ENCODE results near the gene NBPF4.
"Not testable (repeated sequence)": the region's sequence is repeated elsewhere in the genome, so short reads cannot be mapped to it uniquely, and the experiment has no call there.

NBPF4 gene, protein sequence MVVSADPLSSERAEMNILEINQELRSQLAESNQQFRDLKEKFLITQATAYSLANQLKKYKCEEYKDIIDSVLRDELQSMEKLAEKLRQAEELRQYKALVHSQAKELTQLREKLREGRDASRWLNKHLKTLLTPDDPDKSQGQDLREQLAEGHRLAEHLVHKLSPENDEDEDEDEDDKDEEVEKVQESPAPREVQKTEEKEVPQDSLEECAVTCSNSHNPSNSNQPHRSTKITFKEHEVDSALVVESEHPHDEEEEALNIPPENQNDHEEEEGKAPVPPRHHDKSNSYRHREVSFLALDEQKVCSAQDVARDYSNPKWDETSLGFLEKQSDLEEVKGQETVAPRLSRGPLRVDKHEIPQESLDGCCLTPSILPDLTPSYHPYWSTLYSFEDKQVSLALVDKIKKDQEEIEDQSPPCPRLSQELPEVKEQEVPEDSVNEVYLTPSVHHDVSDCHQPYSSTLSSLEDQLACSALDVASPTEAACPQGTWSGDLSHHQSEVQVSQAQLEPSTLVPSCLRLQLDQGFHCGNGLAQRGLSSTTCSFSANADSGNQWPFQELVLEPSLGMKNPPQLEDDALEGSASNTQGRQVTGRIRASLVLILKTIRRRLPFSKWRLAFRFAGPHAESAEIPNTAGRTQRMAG

DNA sequence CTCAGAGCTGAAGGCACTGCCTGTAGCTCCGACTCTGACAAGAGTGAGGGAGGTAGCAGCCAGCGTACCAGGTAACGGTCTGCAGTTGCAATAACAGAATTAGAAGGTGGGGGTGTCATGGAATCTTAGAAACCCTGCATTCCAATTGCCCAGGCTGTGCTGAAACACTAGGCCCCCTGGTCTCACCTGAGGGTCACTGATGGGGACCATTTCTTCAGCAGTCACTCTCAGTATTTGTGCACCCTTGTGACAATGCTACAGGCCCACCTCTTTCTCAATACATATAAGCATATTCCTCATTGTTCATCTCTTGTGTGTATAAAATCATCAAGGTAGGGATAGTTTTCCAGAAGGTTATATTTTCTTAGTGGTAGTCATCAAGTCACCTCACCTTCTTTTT is at the start of gene NBPF4:
Gene NBPF4 (minus strand): TSS at position 101 of the 400 bp plus-strand sequence. CDS start 315 bp downstream, outside the sequence.
- H3K36me3 ChIP-seq (replicated peaks); H3K27ac ChIP-seq; DNase-seq; in situ Hi-C loops (cut with HindIII; ENCODE audit: low pct_ligation_motif_present, low sequenced_read_pairs); H3K4me3 ChIP-seq (ENCODE audit: low read depth, low read length); H3K27me3 ChIP-seq (replicated peaks): not testable (repeated sequence)

DNA sequence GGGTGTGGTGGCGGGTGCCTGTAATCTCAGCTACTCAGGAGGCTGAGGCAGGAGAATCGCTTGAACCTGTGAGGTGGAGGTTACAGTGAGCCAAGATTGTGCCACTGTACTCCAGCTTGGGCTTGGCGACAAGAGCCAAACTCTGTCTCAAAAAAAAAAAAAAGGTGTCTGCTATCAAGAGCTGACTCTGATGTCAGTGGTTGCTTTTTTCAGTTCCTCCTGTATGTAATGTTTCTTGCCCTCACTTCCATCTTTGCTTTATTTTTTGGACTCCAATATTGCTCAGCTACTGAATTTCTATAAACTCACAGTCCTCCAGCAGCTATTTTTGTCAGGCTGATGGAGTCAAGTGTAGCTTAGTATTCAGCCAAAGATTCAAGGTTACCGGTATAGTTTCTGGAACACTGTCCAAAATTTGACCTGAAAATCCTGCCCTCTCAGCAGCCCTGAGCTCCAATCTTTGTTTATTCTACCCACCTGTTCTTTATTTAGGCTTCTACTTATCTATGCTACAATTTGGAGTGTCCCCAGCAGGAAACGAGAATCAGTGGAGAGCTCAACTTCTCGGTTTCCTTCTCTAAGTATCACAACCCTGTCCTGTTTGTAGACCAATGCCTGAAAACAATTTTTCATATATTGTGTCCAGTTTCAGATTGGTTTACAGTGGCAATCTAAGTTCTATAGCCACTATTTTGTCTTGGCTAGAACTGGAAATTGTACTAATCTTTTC is 38.8 kb upstream of the NBPF4 start:
- H3K27ac ChIP-seq; H3K36me3 ChIP-seq (replicated peaks); H3K27me3 ChIP-seq (replicated peaks); in situ Hi-C loops (cut with HindIII; ENCODE audit: low pct_ligation_motif_present, low sequenced_read_pairs); DNase-seq; H3K4me3 ChIP-seq (ENCODE audit: low read depth, low read length): not testable (repeated sequence)

DNA sequence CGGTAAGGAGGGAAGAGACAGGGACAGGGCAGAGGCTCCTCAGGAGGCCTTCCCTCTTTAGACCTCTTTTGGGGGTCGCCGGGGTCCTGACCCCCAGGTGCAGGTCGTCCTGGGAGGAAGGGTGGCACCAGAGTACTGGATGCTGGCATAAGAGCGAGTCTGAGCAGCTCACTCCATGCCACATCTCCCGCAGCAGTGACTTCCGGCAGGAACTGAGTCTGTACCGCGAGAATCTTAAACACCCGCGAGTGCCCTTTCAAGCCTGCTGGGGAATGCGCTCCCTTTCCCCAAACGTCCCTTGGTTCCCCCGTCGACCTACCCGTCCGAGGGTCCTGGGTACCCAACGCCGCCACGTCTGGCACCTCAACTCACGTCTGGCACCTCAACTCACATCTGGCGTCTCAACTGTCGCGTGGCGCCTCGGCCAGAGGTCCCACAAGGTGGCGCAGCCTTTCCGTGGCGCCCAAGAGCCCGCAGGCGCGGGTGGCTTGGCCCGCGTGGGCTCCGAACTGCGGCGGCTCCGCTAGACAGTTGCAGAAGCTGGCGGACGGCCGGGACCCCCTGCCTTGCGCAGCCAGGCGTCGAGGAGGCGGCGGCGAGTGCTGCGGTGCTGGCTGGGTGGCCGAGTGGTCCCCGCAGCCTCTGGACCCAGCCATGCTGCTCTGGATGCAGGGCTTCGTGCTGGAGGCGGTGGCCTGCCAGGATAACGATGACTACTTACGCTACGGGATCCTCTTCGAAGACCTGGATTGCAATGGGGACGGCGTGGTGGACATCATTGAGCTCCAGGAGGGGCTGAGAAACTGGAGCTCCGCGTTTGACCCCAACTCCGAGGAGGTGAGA is 28.8 kb upstream of the NBPF4 start:
- H3K36me3 ChIP-seq (replicated peaks); H3K4me3 ChIP-seq (ENCODE audit: low read depth, low read length); in situ Hi-C loops (cut with HindIII; ENCODE audit: low pct_ligation_motif_present, low sequenced_read_pairs); DNase-seq; H3K27me3 ChIP-seq (replicated peaks); H3K27ac ChIP-seq: not testable (repeated sequence)

DNA sequence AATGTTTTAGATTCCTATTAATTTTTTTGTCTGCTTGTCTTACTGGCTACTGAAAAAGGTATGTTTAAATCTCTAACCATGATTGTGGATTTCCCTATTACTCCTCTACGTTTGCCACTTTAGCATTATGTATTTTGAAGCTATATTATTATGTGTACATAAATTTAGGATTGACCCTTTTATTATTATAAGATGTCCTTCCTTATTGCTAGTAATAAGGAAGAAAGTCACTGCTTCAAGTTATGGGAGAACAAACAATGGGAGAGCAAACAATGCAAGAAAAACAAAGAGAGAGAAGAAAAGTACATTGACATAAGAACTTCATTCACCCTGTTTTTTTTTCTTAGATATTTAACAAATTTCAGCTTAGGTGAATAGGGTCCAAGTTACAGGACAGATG is 23.2 kb upstream of the NBPF4 start:
- in situ Hi-C loops (cut with HindIII; ENCODE audit: low pct_ligation_motif_present, low sequenced_read_pairs); DNase-seq; H3K4me3 ChIP-seq (ENCODE audit: low read depth, low read length); H3K27ac ChIP-seq; H3K36me3 ChIP-seq (replicated peaks); H3K27me3 ChIP-seq (replicated peaks): not testable (repeated sequence)

DNA sequence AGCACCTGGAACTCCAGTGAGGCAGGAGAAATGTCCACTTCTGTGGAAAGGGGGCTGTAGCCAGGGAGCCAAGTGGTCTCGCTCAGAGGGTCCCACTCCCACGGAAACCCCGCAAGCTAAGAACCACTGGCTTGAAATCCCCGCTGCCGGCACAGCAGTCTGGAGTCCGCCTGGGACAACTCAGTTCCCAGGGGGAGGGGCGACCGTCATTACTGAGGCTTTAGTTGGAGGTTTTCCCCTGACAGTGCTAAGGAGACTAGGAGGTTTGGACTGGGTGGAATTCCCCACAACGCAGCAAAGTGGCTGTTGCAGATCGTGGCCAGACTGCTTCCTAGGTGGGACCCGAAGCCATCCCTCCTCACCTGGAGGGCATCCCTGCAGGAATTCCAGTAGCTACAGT is 18.1 kb upstream of the NBPF4 start:
- H3K36me3 ChIP-seq (replicated peaks); in situ Hi-C loops (cut with HindIII; ENCODE audit: low pct_ligation_motif_present, low sequenced_read_pairs); H3K27ac ChIP-seq; H3K27me3 ChIP-seq (replicated peaks); DNase-seq; H3K4me3 ChIP-seq (ENCODE audit: low read depth, low read length): not testable (repeated sequence)

DNA sequence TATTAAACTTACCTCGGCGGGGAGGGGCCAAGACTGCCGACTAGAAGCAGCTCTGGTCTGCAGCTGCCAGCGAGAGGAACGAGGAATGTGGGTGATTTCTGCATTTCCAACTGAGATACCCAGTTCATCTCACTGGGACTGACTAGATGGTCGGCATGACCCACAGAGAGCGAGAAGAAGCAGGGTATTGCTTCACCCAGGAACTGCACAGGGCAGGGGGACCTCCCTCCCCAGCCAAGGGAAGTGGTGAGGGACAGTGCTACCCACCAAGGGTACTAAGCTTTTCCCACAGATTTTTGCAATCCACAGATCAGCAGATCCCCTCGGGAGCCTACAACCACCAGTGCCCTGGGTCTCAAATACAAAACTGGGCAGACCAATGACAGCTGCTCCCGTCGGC is 17.6 kb upstream of the NBPF4 start:
- in situ Hi-C loops (cut with HindIII; ENCODE audit: low pct_ligation_motif_present, low sequenced_read_pairs); H3K36me3 ChIP-seq (replicated peaks); H3K27ac ChIP-seq; H3K4me3 ChIP-seq (ENCODE audit: low read depth, low read length); H3K27me3 ChIP-seq (replicated peaks); DNase-seq: not testable (repeated sequence)

DNA sequence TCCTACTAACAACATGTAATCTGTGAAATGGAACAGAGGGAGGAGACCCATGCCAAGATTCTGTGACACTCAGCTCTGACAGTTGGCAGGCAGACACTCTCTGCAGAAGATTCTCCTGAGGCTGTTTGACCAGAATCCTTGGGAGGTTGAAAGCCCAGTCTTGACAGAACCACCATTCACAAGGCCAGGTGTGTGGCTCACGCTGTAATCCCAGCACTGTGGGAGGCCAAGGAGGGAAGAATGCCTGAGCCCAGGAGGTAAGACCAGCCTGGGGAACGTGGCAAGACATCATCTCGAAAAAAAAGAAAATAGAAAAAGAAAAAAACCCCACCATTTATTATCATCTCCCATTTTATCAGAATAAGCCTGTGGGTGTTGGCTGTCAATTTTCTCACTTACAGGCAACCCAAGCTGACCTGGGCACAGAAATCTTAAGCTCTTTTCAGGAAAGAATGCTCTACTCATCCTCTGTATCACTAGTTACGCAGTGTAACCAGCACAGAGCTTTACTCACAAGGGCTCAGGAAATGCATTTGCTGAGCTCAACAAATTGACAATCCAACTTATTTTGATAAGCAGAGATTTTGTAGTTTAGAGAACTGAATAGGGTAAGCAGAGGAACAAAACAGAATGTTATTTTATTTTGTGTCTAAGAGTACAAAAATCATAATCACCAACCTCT is 16.8 kb upstream of the NBPF4 start:
- in situ Hi-C loops (cut with HindIII; ENCODE audit: low pct_ligation_motif_present, low sequenced_read_pairs); H3K27me3 ChIP-seq (replicated peaks): not testable (repeated sequence)

DNA sequence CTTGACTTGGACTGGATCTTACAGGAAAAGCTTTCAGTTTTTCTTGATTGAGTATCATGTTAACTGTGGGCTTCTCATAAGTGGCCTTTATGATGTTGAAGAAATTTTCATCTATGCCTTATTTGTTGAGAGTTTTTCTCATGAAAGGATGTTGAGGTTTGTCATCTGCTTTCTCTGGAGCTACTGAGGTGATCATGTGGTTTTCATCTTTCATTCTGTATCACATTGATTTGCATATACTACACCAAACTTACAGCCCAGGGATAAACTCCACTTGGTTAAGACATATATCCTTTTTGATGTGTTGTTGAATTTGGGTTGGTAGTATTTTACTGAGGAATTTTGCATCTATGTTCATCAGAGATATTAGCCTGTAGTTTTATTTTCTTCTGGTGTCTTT is 11.6 kb upstream of the NBPF4 start:
- H3K27ac ChIP-seq; H3K36me3 ChIP-seq (replicated peaks); DNase-seq; H3K4me3 ChIP-seq (ENCODE audit: low read depth, low read length); in situ Hi-C loops (cut with HindIII; ENCODE audit: low pct_ligation_motif_present, low sequenced_read_pairs); H3K27me3 ChIP-seq (replicated peaks): not testable (repeated sequence)

More for the DNA sequence above, 16.8 kb upstream of the NBPF4 start:
- not testable (repeated sequence) for DNase-seq; H3K4me3 ChIP-seq (ENCODE audit: low read depth, low read length); H3K36me3 ChIP-seq (replicated peaks); H3K27ac ChIP-seq

DNA sequence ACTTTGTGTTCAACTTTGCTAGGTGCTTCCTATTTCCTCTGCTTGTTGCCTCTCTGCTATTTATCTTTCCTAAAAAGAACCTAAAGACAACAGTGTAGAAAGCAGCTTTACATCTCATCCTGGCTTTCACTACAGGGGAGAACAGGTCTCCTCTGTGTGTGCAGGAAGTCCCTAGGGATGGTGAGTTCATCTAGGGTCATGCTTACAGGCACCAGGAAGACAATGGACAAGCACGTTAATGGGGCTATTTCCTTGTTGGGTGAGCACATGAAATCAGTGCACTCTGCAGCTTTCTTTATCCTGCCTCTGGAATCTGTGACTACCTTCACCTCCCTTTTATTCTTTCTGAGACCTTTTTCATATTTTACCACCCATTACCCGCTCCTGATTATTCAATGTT is 4.5 kb downstream of the NBPF4 start:
- in situ Hi-C loops (cut with HindIII; ENCODE audit: low pct_ligation_motif_present, low sequenced_read_pairs); H3K27me3 ChIP-seq (replicated peaks); H3K36me3 ChIP-seq (replicated peaks); H3K27ac ChIP-seq; H3K4me3 ChIP-seq (ENCODE audit: low read depth, low read length); DNase-seq: not testable (repeated sequence)

DNA sequence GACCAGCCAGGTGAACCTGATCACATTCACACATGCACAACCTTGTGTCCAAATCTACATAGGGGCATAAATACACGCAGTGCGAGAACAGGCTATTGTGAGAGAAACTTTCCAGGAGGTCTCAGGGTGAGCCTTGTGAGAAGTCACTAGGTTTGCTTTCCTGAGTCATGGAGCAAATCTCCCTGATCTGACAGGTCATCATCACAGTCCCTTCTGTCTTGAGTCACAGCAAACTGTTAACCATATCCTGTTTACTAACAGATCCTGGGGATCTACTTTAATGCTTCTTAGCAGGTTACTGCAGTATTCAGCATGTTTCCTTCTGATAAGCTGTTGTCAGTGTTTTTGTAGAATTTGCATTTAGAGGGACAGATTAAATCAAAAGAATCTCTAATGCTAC is 8.6 kb downstream of the NBPF4 start:
- H3K4me3 ChIP-seq (ENCODE audit: low read depth, low read length); in situ Hi-C loops (cut with HindIII; ENCODE audit: low pct_ligation_motif_present, low sequenced_read_pairs); DNase-seq; H3K36me3 ChIP-seq (replicated peaks); H3K27ac ChIP-seq; H3K27me3 ChIP-seq (replicated peaks): not testable (repeated sequence)

DNA sequence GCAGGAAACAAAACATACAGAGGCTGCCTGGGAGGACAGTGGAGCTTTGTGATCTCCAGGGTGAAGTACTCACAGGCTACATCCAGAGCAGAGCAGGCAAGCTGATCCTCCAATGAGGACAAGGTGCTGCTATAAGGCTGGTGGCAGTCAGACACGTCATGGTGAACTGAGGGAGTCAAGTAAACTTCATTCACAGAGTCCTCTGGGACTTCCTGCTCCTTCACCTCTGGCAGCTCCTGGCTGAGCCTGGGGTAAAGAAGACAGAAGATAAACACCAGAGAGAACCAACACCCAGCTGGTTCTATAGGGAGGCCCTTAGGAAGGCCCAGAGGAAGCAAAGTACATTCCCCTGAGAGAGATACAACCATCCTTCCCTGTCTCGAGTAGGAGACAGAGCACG is 11.7 kb downstream of the NBPF4 start:
- in situ Hi-C loops (cut with HindIII; ENCODE audit: low pct_ligation_motif_present, low sequenced_read_pairs); DNase-seq: not testable (repeated sequence)

DNA sequence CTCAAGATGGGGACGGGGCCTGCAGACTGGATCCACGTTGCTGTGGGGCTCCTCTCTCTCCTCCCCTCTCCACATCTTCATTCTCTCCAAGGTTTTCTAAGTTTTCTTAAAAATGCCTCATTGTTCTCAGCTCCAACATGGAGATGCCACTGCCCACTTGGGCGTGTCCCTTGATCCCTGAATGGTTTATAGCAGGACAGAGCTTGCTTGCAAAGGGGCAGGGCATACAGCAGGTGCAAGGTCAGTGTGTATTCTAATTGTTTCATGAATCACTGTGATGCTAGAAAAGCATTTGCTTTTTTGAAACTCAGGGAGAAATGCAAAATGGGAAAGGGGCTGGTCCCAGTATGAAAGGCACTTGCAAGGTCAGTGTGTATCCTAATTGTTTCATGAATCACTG is 13.9 kb downstream of the NBPF4 start:
- H3K27me3 ChIP-seq (replicated peaks); in situ Hi-C loops (cut with HindIII; ENCODE audit: low pct_ligation_motif_present, low sequenced_read_pairs); H3K36me3 ChIP-seq (replicated peaks); DNase-seq; H3K4me3 ChIP-seq (ENCODE audit: low read depth, low read length); H3K27ac ChIP-seq: not testable (repeated sequence)

More for the DNA sequence above, 11.7 kb downstream of the NBPF4 start:
- not testable (repeated sequence) for H3K36me3 ChIP-seq (replicated peaks); H3K27ac ChIP-seq; H3K27me3 ChIP-seq (replicated peaks); H3K4me3 ChIP-seq (ENCODE audit: low read depth, low read length)

DNA sequence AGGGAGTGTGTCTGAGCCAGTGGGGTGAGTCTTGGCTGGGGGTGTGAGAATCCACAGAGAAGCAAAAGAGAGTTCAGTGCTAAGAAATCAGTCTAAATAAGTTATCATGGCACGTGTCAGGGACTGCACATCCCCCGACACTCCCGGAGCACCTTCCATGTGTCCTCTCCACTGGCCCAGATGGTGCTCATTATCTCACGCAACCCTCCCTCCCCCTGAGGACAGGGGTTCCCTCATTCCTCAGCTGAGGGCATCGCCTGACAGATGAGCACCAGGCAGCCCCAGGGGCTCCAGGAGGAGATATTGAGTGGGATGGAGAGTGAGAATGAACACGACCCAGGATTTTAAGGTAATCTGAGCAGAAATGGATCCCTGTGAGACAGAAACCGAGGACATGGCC is 16.1 kb downstream of the NBPF4 start:
- H3K4me3 ChIP-seq (ENCODE audit: low read depth, low read length); H3K36me3 ChIP-seq (replicated peaks); DNase-seq; in situ Hi-C loops (cut with HindIII; ENCODE audit: low pct_ligation_motif_present, low sequenced_read_pairs); H3K27me3 ChIP-seq (replicated peaks); H3K27ac ChIP-seq: not testable (repeated sequence)

Data from brain microvascular endothelial cell (primary cell).